B cell (primary cell): Measurements from ENCODE around the gene LRP5. TPM values are rescaled to one million over a fixed set of nuclear protein-coding genes. Genes with fewer than 3 reads are reported as not detected.

ENCODE experiments used
- ATAC-seq: fragments of 200-7000 bp; cut with Tn5 transposase; one replicate; pipeline ENCODE4 v1.10.0; 2021; ENCODE audit warnings: low read depth, mild to moderate bottlenecking, moderate number of reproducible peaks, moderate library complexity
- CTCF ChIA-PET: fragments of 350-600 bp; sonication (Branson Sonifier 250); formaldehyde crosslinking; loops from one replicate; lab custom pipeline; 2021; ENCODE audit warnings: antibody characterized with exemption, inconsistent platforms; lab: Charles Lee
- POLR2A ChIA-PET: fragments of 350-600 bp; sonication (Branson Sonifier 250); formaldehyde crosslinking; loops from one replicate; lab custom pipeline; 2021; ENCODE audit warnings: antibody characterized with exemption; lab: Charles Lee
- DNase-seq: peaks from one replicate; pipeline ENCODE4 v3.0.0; 2013
- H2AFZ ChIP-seq: 2 replicates; pipeline ENCODE4 v1.6.1; 2012; ENCODE audit warnings: mild to moderate bottlenecking, low read depth, low read length; ENCODE audit not compliant: insufficient read depth, poor library complexity, severe bottlenecking
- H3K27ac ChIP-seq, 2 donors: 1 replicate in 1 of 2; 2 replicates in 1 of 2; pipeline ENCODE4 v1.5.1; 2012 to 2013; ENCODE audit warnings: low read length in 2 of 2, mild to moderate bottlenecking in 2 of 2, moderate library complexity in 1 of 2
- H3K27me3 ChIP-seq, 4 experiments: fragments of 200-600 bp in 1 of 4; sonication (generic) in 1 of 4; replicated peaks in 1 of 4; 1 replicate in 2 of 4; 2 replicates in 2 of 4; pipeline versions ENCODE4 v1.6.1 to v1.7.0; 2013 to 2016; ENCODE audit warnings: low read length in 3 of 4, mild to moderate bottlenecking in 2 of 4, mixed read lengths in 1 of 4, moderate library complexity in 1 of 4; ENCODE audit not compliant: insufficient read depth in 4 of 4, control insufficient read depth in 3 of 4; ENCODE audit errors: control extremely low read depth in 1 of 4
- H3K36me3 ChIP-seq, 2 experiments: replicated peaks in 1 of 2; 1 replicate in 1 of 2; 2 replicates in 1 of 2; pipeline versions ENCODE4 v1.6.1 to v1.7.1; 2013; ENCODE audit warnings: low read length in 1 of 2; ENCODE audit not compliant: insufficient read depth in 2 of 2, control insufficient read depth in 1 of 2; ENCODE audit errors: control extremely low read depth in 1 of 2, extremely low read depth in 1 of 2
- H3K4me1 ChIP-seq, 2 donors: fragments of 200-600 bp in 1 of 2; sonication (generic) in 1 of 2; 1 replicate in 1 of 2; 2 replicates in 1 of 2; pipeline versions ENCODE4 v1.5.1 to v1.6.1; 2013 to 2017; ENCODE audit warnings: low read length in 2 of 2; ENCODE audit not compliant: control insufficient read depth in 2 of 2, insufficient read depth in 2 of 2
- H3K4me2 ChIP-seq: replicated peaks from 2 replicates; pipeline ENCODE3; 2012; ENCODE audit warnings: mild to moderate bottlenecking, low read depth, low read length; ENCODE audit not compliant: poor library complexity, severe bottlenecking
- H3K4me3 ChIP-seq, 5 experiments: fragments of 200-600 bp in 1 of 5; sonication (generic) in 1 of 5; 1 replicate in 3 of 5; 2 replicates in 2 of 5; pipeline versions ENCODE4 v1.5.1 to v1.7.0; 2011 to 2016; ENCODE audit warnings: low read length in 4 of 5, mild to moderate bottlenecking in 4 of 5, low read depth in 2 of 5, control low read depth in 1 of 5, moderate library complexity in 1 of 5; ENCODE audit not compliant: insufficient read depth in 1 of 5; ENCODE audit errors: control extremely low read depth in 1 of 5, extremely low read depth in 1 of 5
- H3K79me2 ChIP-seq: fragments of 200-600 bp; sonication (generic); one replicate; pipeline ENCODE4 v1.6.0; 2016; ENCODE audit warnings: low read length; ENCODE audit not compliant: control insufficient read depth, insufficient read depth
- H3K9ac ChIP-seq: fragments of 200-600 bp; sonication (generic); 2 replicates; pipeline ENCODE4 v1.6.1; 2017; ENCODE audit warnings: mild to moderate bottlenecking, low read length, moderate library complexity
- H3K9me3 ChIP-seq, 3 donors: one replicate each; pipeline versions ENCODE4 v1.6.1 to v1.7.1; 2013; ENCODE audit warnings: low read length in 2 of 3; ENCODE audit not compliant: control insufficient read depth in 2 of 3, insufficient read depth in 1 of 3; ENCODE audit errors: control extremely low read depth in 1 of 3
- H4K20me1 ChIP-seq: 2 replicates; pipeline ENCODE4 v1.6.0; 2012; ENCODE audit warnings: mild to moderate bottlenecking, low read length; ENCODE audit not compliant: insufficient read depth, control insufficient read depth, poor library complexity, severe bottlenecking
- H3K27ac Mint-ChIP-seq: one replicate; pipeline ENCODE4 v1.8.0; 2021; ENCODE audit warnings: mixed read lengths
- H3K27me3 Mint-ChIP-seq: one replicate; pipeline ENCODE4 v1.8.0; 2021; ENCODE audit warnings: mixed read lengths
- H3K4me1 Mint-ChIP-seq: one replicate; pipeline ENCODE4 v1.8.0; 2021; ENCODE audit warnings: mixed read lengths
- H3K4me3 Mint-ChIP-seq: one replicate; pipeline ENCODE4 v1.8.0; 2021; ENCODE audit warnings: mixed read lengths
- H3K9me3 Mint-ChIP-seq: one replicate; pipeline ENCODE4 v1.8.0; 2022; ENCODE audit warnings: mixed read lengths; ENCODE audit not compliant: insufficient read depth
- EZH2 ChIP-seq: IDR thresholded peaks from 2 replicates; pipeline ENCODE4 v1.6.1; 2012; ENCODE audit warnings: borderline replicate concordance, low read depth, mild to moderate bottlenecking, moderate library complexity, low read length; ENCODE audit not compliant: insufficient read depth, poor library complexity, severe bottlenecking
- WGBS: methylation state at CpG from one replicate; pipeline ENCODE4 v1.1.5; 2013; ENCODE audit warnings: missing lambda C conversion rate; ENCODE audit not compliant: insufficient coverage; 5-methylcytosine and 5-hydroxymethylcytosine counted together
- intact Hi-C: fragments of 100-400 bp; cut with micrococcal nuclease; formaldehyde crosslinking; loops from one replicate; pipeline ENCODE4 v1.10.0; 2022
- polyA plus RNA-seq: library from polyadenylated mRNA; depleted of rRNA; stranded (reverse); fragments of >200 nt; gene quantifications from 2 replicates; pipeline ENCODE4 v1.2.3, GENCODE V29; 2012
- total RNA-seq, 2 donors: library from RNA; stranded (reverse); fragments of 120-200 nt in 1 of 2; gene quantifications; 1 replicate in 1 of 2; 2 replicates in 1 of 2; pipeline versions ENCODE4 v1.2.3 to v1.2.4, GENCODE V29; 2013 to 2022
- TF ChIP-seq, protein P1 (sequence below): fragments of 200-600 bp; IDR thresholded peaks from one replicate; pipeline ENCODE4 v1.8.0; 2022; ENCODE audit warnings: antibody characterized with exemption, mild to moderate bottlenecking

Gene LRP5
- total and polyA plus RNA-seq, 2 donors (not counting 1 experiment from before 2014, with no cell fraction given), result 2.4 to 13.9 TPM

DNA sequence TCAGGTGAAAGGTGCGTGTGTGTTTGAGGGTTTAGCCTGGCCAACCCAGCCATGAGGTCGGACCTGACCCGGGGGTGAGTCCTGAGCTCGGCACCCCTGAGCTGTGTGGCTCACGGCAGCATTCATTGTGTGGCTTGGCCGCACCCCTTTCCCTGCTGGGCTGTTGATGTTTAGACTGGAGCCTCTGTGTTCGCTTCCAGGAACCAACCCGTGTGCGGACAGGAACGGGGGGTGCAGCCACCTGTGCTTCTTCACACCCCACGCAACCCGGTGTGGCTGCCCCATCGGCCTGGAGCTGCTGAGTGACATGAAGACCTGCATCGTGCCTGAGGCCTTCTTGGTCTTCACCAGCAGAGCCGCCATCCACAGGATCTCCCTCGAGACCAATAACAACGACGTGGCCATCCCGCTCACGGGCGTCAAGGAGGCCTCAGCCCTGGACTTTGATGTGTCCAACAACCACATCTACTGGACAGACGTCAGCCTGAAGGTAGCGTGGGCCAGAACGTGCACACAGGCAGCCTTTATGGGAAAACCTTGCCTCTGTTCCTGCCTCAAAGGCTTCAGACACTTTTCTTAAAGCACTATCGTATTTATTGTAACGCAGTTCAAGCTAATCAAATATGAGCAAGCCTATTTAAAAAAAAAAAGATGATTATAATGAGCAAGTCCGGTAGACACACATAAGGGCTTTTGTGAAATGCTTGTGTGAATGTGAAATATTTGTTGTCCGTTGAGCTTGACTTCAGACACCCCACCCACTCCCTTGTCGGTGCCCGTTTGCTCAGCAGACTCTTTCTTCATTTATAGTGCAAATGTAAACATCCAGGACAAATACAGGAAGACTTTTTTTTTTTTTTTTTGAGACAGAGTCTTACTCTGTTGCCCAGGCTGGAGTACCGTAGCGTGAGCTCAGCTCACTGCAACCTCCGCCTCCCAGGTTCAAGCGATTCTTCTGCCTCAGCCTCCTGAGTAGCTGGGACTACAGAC, 94.2 kb downstream of the LRP5 start:
- no peaks in the 10 kb centered on the region for H3K9me3 ChIP-seq
- H3K79me2 ChIP-seq, result no peaks in the 10 kb centered on the region
- no peak overlapping the region for H3K27ac ChIP-seq
- ATAC-seq (no peak), DNase-seq (no peak)
- no peaks in the 10 kb centered on the region for H3K36me3 ChIP-seq
- no peaks in the 10 kb centered on the region for H3K27me3 ChIP-seq
- H3K9ac ChIP-seq, result no peak overlapping the region
- no peak for TF ChIP-seq EZH2
- TF ChIP-seq, protein P1, sequence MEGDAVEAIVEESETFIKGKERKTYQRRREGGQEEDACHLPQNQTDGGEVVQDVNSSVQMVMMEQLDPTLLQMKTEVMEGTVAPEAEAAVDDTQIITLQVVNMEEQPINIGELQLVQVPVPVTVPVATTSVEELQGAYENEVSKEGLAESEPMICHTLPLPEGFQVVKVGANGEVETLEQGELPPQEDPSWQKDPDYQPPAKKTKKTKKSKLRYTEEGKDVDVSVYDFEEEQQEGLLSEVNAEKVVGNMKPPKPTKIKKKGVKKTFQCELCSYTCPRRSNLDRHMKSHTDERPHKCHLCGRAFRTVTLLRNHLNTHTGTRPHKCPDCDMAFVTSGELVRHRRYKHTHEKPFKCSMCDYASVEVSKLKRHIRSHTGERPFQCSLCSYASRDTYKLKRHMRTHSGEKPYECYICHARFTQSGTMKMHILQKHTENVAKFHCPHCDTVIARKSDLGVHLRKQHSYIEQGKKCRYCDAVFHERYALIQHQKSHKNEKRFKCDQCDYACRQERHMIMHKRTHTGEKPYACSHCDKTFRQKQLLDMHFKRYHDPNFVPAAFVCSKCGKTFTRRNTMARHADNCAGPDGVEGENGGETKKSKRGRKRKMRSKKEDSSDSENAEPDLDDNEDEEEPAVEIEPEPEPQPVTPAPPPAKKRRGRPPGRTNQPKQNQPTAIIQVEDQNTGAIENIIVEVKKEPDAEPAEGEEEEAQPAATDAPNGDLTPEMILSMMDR, result no peak
- no peaks in the 10 kb centered on the region for H3K4me1 ChIP-seq
- CTCF ChIA-PET, result no interaction called here
- Mint-ChIP-seq H3K27ac (no peak overlapping the region), H3K4me3 (no peak overlapping the region), H3K9me3 (no peaks in the 10 kb centered on the region), H3K27me3 (no peaks in the 10 kb centered on the region), H3K4me1 (no peaks in the 10 kb centered on the region)
- intact Hi-C loops, result no loop called here
- H3K4me2 ChIP-seq, result no peak overlapping the region
- no peak overlapping the region for H2AFZ ChIP-seq
- H3K4me3 ChIP-seq, result no peak overlapping the region
- POLR2A ChIA-PET, result no interaction called here
- H4K20me1 ChIP-seq, result no peaks in the 10 kb centered on the region
- WGBS, result 94% methylated on average over 27 of the region's 34 CpGs

DNA sequence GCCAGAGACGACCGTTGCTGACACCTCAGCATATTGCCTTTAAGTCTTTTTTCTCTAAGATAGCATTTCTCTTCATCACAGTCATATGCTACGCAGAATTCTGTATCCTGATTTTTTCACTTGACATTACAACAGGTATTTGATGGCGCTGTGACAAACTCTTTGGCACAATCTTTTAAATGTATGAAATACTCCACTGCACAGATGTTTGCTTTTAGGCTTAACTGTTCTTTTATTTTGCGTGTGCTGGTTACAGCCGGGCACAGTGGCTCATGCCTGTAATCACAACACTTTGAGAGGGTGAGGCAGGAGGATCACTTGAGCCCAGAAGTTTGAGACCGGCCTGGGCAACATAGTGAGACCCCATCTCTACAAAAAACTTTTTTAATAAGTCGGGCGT, 96.1 kb downstream of the LRP5 start:
- Histone ChIP-seq H3K27me3 (no peaks in the 10 kb centered on the region), H3K4me2 (no peak overlapping the region), H3K9ac (no peak overlapping the region), H3K36me3 (no peaks in the 10 kb centered on the region), H3K4me1 (no peaks in the 10 kb centered on the region), H3K79me2 (no peaks in the 10 kb centered on the region), H2AFZ (no peak overlapping the region), H3K4me3 (no peak overlapping the region), H3K9me3 (no peaks in the 10 kb centered on the region), H4K20me1 (no peaks in the 10 kb centered on the region), H3K27ac (no peak overlapping the region)
- CTCF ChIA-PET, result no interaction called here
- TF ChIP-seq, protein P1, result no peak
- TF ChIP-seq EZH2, result no peak
- peaks cover 7% of the 10 kb centered on the region for H3K4me1 Mint-ChIP-seq
- H3K27me3 Mint-ChIP-seq, result no peaks in the 10 kb centered on the region
- ATAC-seq, result no peak
- DNase-seq, result no peak
- H3K27ac Mint-ChIP-seq, result no peak overlapping the region
- 100% methylated on average over 2 of the region's 9 CpGs for WGBS
- POLR2A ChIA-PET, result no interaction called here
- intact Hi-C loops, result no loop called here
- H3K4me3 Mint-ChIP-seq, result no peak overlapping the region
- H3K9me3 Mint-ChIP-seq, result no peaks in the 10 kb centered on the region
